ENCODE data around the gene KLHL40.

DNA sequence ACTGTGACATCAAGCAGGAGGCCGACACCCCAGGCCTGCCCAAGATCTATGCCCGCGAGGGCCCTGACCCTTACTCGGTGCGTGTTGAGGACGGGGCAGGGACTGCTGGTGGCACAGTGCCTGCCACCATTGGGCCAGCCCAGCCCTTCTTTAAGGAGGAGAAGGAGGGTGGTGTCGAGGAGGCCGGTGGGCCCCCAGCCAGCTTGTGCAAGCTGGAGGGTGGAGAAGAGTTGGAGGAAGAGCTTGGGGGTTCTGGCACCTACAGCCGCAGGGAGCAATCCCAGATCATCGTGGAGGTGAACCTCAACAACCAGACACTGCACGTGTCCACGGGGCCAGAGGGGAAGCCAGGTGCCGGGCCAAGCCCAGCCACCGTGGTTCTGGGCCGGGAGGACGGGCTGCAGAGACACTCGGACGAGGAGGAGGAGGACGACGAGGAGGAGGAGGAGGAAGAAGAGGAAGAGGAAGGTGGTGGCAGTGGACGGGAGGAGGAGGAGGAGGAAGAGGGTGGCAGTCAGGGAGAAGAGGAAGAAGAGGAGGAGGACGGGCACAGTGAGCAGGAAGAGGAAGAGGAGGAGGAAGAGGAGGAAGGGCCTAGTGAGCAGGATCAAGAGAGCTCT is 26.5 kb upstream of the KLHL40 start:
- TF ChIP-seq, protein P1, sequence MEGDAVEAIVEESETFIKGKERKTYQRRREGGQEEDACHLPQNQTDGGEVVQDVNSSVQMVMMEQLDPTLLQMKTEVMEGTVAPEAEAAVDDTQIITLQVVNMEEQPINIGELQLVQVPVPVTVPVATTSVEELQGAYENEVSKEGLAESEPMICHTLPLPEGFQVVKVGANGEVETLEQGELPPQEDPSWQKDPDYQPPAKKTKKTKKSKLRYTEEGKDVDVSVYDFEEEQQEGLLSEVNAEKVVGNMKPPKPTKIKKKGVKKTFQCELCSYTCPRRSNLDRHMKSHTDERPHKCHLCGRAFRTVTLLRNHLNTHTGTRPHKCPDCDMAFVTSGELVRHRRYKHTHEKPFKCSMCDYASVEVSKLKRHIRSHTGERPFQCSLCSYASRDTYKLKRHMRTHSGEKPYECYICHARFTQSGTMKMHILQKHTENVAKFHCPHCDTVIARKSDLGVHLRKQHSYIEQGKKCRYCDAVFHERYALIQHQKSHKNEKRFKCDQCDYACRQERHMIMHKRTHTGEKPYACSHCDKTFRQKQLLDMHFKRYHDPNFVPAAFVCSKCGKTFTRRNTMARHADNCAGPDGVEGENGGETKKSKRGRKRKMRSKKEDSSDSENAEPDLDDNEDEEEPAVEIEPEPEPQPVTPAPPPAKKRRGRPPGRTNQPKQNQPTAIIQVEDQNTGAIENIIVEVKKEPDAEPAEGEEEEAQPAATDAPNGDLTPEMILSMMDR (IDR thresholded peaks at IDR 0.05) = no peak
- no peak for TF ChIP-seq POLR2A (IDR thresholded peaks at IDR 0.05)
- no peak for TF ChIP-seq EP300 (IDR thresholded peaks at IDR 0.05)
